ENCODE data around the gene P2RX4.
"Not testable (repeated sequence)": the region's sequence is repeated elsewhere in the genome, so short reads cannot be mapped to it uniquely, and the experiment has no call there.

The P2RX4 gene

GRCh38 chr12:121203482-121203881 is 6.4 kb upstream of the P2RX4 start:
- 82 to 85% methylated on average over 11 of the region's 11 CpGs for WGBS, 2 experiments
- no peak overlapping the region for H3K4me3 ChIP-seq (ENCODE audit: insufficient read depth, low read depth, low read length)
- no peak overlapping the region for H3K27ac ChIP-seq (ENCODE audit: insufficient read depth, low read depth, low read length, poor library complexity, severe bottlenecking)
- no peaks in the 10 kb centered on the region for H3K9me3 ChIP-seq (ENCODE audit: control insufficient read depth, low read length)
- H3K4me1 ChIP-seq (ENCODE audit: control insufficient read depth, insufficient read depth, low read length) = no peaks in the 10 kb centered on the region
- H3K27me3 ChIP-seq (ENCODE audit: control insufficient read depth, insufficient read depth, low read length, poor library complexity, severe bottlenecking) = no peaks in the 10 kb centered on the region
- H3K36me3 ChIP-seq (ENCODE audit: control insufficient read depth, insufficient read depth, low read length) = no peaks in the 10 kb centered on the region

- 94% methylated on average over 7 of the region's 7 CpGs for WGBS, 2 experiments
- no peaks in the 10 kb centered on the region for H3K4me1 ChIP-seq (ENCODE audit: control insufficient read depth, insufficient read depth, low read length)
- H3K27ac ChIP-seq (ENCODE audit: insufficient read depth, low read depth, low read length, poor library complexity, severe bottlenecking) = no peak overlapping the region
- no peaks in the 10 kb centered on the region for H3K36me3 ChIP-seq (ENCODE audit: control insufficient read depth, insufficient read depth, low read length)
- no peaks in the 10 kb centered on the region for H3K9me3 ChIP-seq (ENCODE audit: control insufficient read depth, low read length)
- H3K27me3 ChIP-seq (ENCODE audit: control insufficient read depth, insufficient read depth, low read length, poor library complexity, severe bottlenecking) = peaks cover 9% of the 10 kb centered on the region
- no peak overlapping the region for H3K4me3 ChIP-seq (ENCODE audit: insufficient read depth, low read depth, low read length)
Measured at GRCh38 chr12:121205491-121205890, 4.4 kb upstream of the P2RX4 start.

GRCh38 chr12:121208571-121208970 is 1.4 kb upstream of the P2RX4 start:
- H3K36me3 ChIP-seq (ENCODE audit: control insufficient read depth, insufficient read depth, low read length); H3K4me3 ChIP-seq (ENCODE audit: insufficient read depth, low read depth, low read length); H3K9me3 ChIP-seq (ENCODE audit: control insufficient read depth, low read length); H3K27me3 ChIP-seq (ENCODE audit: control insufficient read depth, insufficient read depth, low read length, poor library complexity, severe bottlenecking); H3K27ac ChIP-seq (ENCODE audit: insufficient read depth, low read depth, low read length, poor library complexity, severe bottlenecking); H3K4me1 ChIP-seq (ENCODE audit: control insufficient read depth, insufficient read depth, low read length): not testable (repeated sequence)
- 94 to 95% methylated on average over 10 of the region's 10 CpGs for WGBS, 2 experiments

- no peak overlapping the region for H3K4me3 ChIP-seq (ENCODE audit: insufficient read depth, low read depth, low read length)
- peaks cover 7% of the 10 kb centered on the region for H3K4me1 ChIP-seq (ENCODE audit: control insufficient read depth, insufficient read depth, low read length)
- H3K9me3 ChIP-seq (ENCODE audit: control insufficient read depth, low read length) = no peaks in the 10 kb centered on the region
- WGBS, 2 experiments = 91 to 93% methylated on average over 15 of the region's 15 CpGs
- H3K36me3 ChIP-seq (ENCODE audit: control insufficient read depth, insufficient read depth, low read length) = no peaks in the 10 kb centered on the region
- peaks cover 9% of the 10 kb centered on the region for H3K27me3 ChIP-seq (ENCODE audit: control insufficient read depth, insufficient read depth, low read length, poor library complexity, severe bottlenecking)
- no peak overlapping the region for H3K27ac ChIP-seq (ENCODE audit: insufficient read depth, low read depth, low read length, poor library complexity, severe bottlenecking)
Measured at GRCh38 chr12:121209221-121209620, 708 bp upstream of the P2RX4 start.

GRCh38 chr12:121212875-121213274 is 2.9 kb downstream of the P2RX4 start:
- Histone ChIP-seq H3K27me3 (ENCODE audit: control insufficient read depth, insufficient read depth, low read length, poor library complexity, severe bottlenecking) (peaks cover 9% of the 10 kb centered on the region), H3K4me3 (ENCODE audit: insufficient read depth, low read depth, low read length) (no peak overlapping the region), H3K36me3 (ENCODE audit: control insufficient read depth, insufficient read depth, low read length) (no peaks in the 10 kb centered on the region), H3K4me1 (ENCODE audit: control insufficient read depth, insufficient read depth, low read length) (peaks cover 7% of the 10 kb centered on the region), H3K9me3 (ENCODE audit: control insufficient read depth, low read length) (no peaks in the 10 kb centered on the region), H3K27ac (ENCODE audit: insufficient read depth, low read depth, low read length, poor library complexity, severe bottlenecking) (no peak overlapping the region)
- 92% methylated on average over 5 of the region's 5 CpGs for WGBS, 2 experiments

- peaks cover 4% of the 10 kb centered on the region for H3K27me3 ChIP-seq (ENCODE audit: control insufficient read depth, insufficient read depth, low read length, poor library complexity, severe bottlenecking)
- 92 to 97% methylated on average over 9 to 11 of the region's 11 CpGs for WGBS, 2 experiments
- no peak overlapping the region for H3K27ac ChIP-seq (ENCODE audit: insufficient read depth, low read depth, low read length, poor library complexity, severe bottlenecking)
- no peaks in the 10 kb centered on the region for H3K36me3 ChIP-seq (ENCODE audit: control insufficient read depth, insufficient read depth, low read length)
- H3K9me3 ChIP-seq (ENCODE audit: control insufficient read depth, low read length) = no peaks in the 10 kb centered on the region
- H3K4me3 ChIP-seq (ENCODE audit: insufficient read depth, low read depth, low read length) = no peak overlapping the region
- H3K4me1 ChIP-seq (ENCODE audit: control insufficient read depth, insufficient read depth, low read length) = peaks cover 7% of the 10 kb centered on the region
Measured at GRCh38 chr12:121214166-121214777, 4.3 kb downstream of the P2RX4 start.

GRCh38 chr12:121214855-121215745 is 5.2 kb downstream of the P2RX4 start:
- H3K36me3 ChIP-seq (ENCODE audit: control insufficient read depth, insufficient read depth, low read length) = no peaks in the 10 kb centered on the region
- no peak overlapping the region for H3K4me3 ChIP-seq (ENCODE audit: insufficient read depth, low read depth, low read length)
- H3K4me1 ChIP-seq (ENCODE audit: control insufficient read depth, insufficient read depth, low read length) = peaks cover 7% of the 10 kb centered on the region
- no peak overlapping the region for H3K27ac ChIP-seq (ENCODE audit: insufficient read depth, low read depth, low read length, poor library complexity, severe bottlenecking)
- WGBS, 2 experiments = 91 to 94% methylated on average over 14 of the region's 14 CpGs
- no peaks in the 10 kb centered on the region for H3K27me3 ChIP-seq (ENCODE audit: control insufficient read depth, insufficient read depth, low read length, poor library complexity, severe bottlenecking)
- no peaks in the 10 kb centered on the region for H3K9me3 ChIP-seq (ENCODE audit: control insufficient read depth, low read length)

GRCh38 chr12:121216102-121216501 is 6.2 kb downstream of the P2RX4 start:
- Histone ChIP-seq H3K27me3 (ENCODE audit: control insufficient read depth, insufficient read depth, low read length, poor library complexity, severe bottlenecking) (no peaks in the 10 kb centered on the region), H3K4me1 (ENCODE audit: control insufficient read depth, insufficient read depth, low read length) (peaks cover 2% of the 10 kb centered on the region), H3K27ac (ENCODE audit: insufficient read depth, low read depth, low read length, poor library complexity, severe bottlenecking) (no peak overlapping the region), H3K9me3 (ENCODE audit: control insufficient read depth, low read length) (no peaks in the 10 kb centered on the region), H3K4me3 (ENCODE audit: insufficient read depth, low read depth, low read length) (no peak overlapping the region), H3K36me3 (ENCODE audit: control insufficient read depth, insufficient read depth, low read length) (no peaks in the 10 kb centered on the region)
- 94 to 99% methylated on average over 4 of the region's 4 CpGs for WGBS, 2 experiments

GRCh38 chr12:121217063-121217462 is 7.1 kb downstream of the P2RX4 start:
- Histone ChIP-seq H3K4me3 (ENCODE audit: insufficient read depth, low read depth, low read length) (no peak overlapping the region), H3K4me1 (ENCODE audit: control insufficient read depth, insufficient read depth, low read length) (no peaks in the 10 kb centered on the region), H3K27me3 (ENCODE audit: control insufficient read depth, insufficient read depth, low read length, poor library complexity, severe bottlenecking) (no peaks in the 10 kb centered on the region), H3K36me3 (ENCODE audit: control insufficient read depth, insufficient read depth, low read length) (no peaks in the 10 kb centered on the region), H3K27ac (ENCODE audit: insufficient read depth, low read depth, low read length, poor library complexity, severe bottlenecking) (no peak overlapping the region), H3K9me3 (ENCODE audit: control insufficient read depth, low read length) (no peaks in the 10 kb centered on the region)
- 90 to 91% methylated on average over 8 of the region's 8 CpGs for WGBS, 2 experiments

- no peak overlapping the region for H3K4me3 ChIP-seq (ENCODE audit: insufficient read depth, low read depth, low read length)
- no peak overlapping the region for H3K27ac ChIP-seq (ENCODE audit: insufficient read depth, low read depth, low read length, poor library complexity, severe bottlenecking)
- WGBS, 2 experiments = 95 to 97% methylated on average over 5 of the region's 5 CpGs
- no peaks in the 10 kb centered on the region for H3K27me3 ChIP-seq (ENCODE audit: control insufficient read depth, insufficient read depth, low read length, poor library complexity, severe bottlenecking)
- H3K9me3 ChIP-seq (ENCODE audit: control insufficient read depth, low read length) = no peaks in the 10 kb centered on the region
- H3K4me1 ChIP-seq (ENCODE audit: control insufficient read depth, insufficient read depth, low read length) = no peaks in the 10 kb centered on the region
- H3K36me3 ChIP-seq (ENCODE audit: control insufficient read depth, insufficient read depth, low read length) = no peaks in the 10 kb centered on the region
Measured at GRCh38 chr12:121217761-121218160, 7.8 kb downstream of the P2RX4 start.

Measured in ectodermal cell (in vitro differentiated cells).